Fibroblast of villous mesenchyme (primary cell): ENCODE results near the gene CASP6. TPM values are rescaled to one million over a fixed set of nuclear protein-coding genes. Genes with fewer than 3 reads are reported as not detected.
A peak's percentile ranks its signal among the peaks of the same experiment; 100 is the strongest.

ENCODE experiments used
- DNase-seq: peaks from one replicate; pipeline ENCODE4 v3.0.0-alpha.2; 2010; ENCODE audit warnings: low read depth
- H3K4me3 ChIP-seq: 2 replicates; pipeline ENCODE4 v1.5.1; 2011; ENCODE audit warnings: low read depth, mild to moderate bottlenecking, low read length
- total RNA-seq: library from RNA; depleted of rRNA; stranded (reverse); fragments of >200 nt; gene quantifications from 2 replicates; pipeline ENCODE4 v1.2.3, GENCODE V29; 2012
- TF ChIP-seq, protein P1 (sequence below): IDR thresholded peaks from 2 replicates; pipeline ENCODE4 v1.5.1; 2012; ENCODE audit warnings: low read depth, mild to moderate bottlenecking, low read length; ENCODE audit not compliant: insufficient read depth

Gene CASP6
- total RNA-seq, 1 donor = 26.3 TPM

DNA sequence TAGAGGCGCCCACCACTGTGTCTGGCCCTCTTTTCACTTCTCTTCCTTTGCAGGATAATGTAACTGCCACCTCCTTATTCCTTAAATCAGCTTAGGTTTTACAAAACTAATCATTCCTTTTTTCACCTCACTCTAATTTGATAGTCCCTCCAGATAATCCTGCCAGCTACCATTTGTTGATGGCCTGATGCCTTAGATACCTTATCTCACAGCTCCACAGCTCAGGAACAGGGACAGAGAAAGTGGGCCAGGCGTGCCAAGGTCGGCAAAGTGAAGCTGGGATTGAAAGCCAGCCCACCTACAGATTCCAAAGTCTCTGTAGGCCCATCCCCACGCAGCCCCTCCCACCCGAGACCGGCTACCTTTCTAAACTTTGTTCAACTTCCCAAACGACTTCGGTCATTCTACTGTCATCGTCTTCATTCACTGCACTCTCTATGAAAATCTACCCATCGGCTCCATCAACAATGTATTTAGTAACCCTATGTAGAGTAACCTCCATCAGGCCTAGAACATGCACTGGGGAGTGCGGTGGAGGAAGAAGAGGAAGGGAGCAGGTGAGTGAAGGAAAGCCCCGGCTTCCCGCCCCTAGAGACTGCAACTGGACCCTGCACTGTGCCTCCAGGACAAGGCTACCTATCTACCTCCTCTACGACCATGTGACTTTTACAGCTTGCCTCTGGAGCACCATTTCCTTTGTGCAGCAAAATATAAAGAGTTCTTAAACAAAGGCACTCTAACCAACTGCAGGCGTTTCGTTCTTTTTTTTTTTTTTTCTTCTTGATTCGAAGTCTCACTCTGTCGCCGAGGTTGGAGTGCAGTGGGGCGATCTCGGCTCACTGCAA, 1.5 kb downstream of the CASP6 start:
- peak overlapping the region; percentile 84 for H3K4me3 ChIP-seq
- no peak for DNase-seq
- TF ChIP-seq, protein P1, sequence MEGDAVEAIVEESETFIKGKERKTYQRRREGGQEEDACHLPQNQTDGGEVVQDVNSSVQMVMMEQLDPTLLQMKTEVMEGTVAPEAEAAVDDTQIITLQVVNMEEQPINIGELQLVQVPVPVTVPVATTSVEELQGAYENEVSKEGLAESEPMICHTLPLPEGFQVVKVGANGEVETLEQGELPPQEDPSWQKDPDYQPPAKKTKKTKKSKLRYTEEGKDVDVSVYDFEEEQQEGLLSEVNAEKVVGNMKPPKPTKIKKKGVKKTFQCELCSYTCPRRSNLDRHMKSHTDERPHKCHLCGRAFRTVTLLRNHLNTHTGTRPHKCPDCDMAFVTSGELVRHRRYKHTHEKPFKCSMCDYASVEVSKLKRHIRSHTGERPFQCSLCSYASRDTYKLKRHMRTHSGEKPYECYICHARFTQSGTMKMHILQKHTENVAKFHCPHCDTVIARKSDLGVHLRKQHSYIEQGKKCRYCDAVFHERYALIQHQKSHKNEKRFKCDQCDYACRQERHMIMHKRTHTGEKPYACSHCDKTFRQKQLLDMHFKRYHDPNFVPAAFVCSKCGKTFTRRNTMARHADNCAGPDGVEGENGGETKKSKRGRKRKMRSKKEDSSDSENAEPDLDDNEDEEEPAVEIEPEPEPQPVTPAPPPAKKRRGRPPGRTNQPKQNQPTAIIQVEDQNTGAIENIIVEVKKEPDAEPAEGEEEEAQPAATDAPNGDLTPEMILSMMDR = no peak

DNA sequence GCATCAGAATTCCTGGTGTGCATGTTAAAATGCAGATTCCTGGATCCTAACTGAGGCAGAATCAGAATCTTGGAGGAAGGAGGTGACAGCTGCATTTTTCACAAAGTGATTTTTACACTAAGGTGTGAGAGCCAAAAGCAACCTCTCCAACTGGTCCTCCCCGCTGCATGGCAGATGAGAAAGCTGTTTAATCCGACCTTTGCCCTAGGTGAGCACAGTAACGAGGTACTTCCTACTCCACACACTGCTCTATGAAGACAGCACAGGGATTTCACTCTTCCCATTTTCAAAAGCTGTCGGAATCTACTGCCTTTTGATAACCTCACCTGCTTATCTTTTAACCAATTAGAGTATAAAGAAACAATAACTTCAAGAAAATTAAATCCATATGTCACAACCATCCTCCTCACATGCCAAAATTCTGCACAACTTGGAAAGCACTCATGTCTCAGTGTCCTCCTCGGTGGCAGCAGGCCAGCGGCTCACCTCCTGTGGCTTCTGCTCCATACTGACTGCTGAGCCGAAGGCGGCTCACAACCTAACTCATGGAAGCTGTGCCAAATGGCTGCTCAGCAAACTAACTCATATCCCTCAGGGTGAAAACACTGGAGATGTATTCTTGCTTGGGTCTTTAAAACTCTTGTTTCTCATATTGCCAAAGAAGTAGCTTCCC, 3.6 kb downstream of the CASP6 start:
- no peak overlapping the region for H3K4me3 ChIP-seq
- DNase-seq = no peak
- TF ChIP-seq, protein P1 = no peak

DNA sequence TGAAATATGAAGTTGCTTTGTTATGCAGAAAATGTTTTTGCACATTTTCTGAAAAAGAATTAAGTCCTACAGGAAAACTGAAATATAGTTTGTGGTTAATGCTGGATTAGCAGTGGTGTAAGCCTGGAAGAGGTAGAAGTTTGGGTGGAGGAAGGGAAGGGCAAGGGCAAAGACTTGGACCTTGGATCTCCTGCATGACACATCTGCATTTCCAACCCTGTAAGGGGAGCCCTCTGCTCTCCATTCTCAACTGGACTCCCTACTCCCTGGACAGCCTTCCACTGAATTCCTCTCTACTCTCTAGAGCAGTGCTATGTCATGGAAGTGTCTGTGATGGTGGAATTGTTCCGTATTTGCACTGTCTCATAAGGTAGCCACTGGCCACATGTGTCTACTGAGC, 4.6 kb downstream of the CASP6 start:
- no peak for DNase-seq
- TF ChIP-seq, protein P1 = no peak
- no peak overlapping the region for H3K4me3 ChIP-seq

DNA sequence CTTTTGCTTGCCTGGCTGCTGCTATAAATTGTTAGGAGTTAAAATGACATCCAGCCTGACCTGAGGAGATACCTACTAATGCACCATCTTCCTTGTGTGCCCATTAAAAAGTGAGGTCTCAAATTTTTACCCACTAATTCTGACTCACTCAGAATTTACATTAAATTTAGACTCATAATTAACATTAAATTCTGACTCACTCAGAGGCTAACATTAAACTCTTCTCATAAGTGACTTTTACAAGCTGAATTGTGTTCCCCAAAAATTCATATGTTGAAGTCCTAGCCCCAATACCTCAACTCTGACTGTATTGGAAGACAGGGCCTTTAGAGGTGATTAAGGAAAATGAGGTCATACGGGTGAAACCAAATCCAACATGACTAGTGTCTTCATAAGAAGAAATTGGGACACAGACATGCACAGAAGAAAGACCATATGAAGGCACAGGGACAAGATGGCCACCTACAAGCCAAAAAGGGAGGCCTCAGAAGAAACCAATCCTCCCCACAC, 11.8 kb downstream of the CASP6 start:
- no peak overlapping the region for H3K4me3 ChIP-seq

DNA sequence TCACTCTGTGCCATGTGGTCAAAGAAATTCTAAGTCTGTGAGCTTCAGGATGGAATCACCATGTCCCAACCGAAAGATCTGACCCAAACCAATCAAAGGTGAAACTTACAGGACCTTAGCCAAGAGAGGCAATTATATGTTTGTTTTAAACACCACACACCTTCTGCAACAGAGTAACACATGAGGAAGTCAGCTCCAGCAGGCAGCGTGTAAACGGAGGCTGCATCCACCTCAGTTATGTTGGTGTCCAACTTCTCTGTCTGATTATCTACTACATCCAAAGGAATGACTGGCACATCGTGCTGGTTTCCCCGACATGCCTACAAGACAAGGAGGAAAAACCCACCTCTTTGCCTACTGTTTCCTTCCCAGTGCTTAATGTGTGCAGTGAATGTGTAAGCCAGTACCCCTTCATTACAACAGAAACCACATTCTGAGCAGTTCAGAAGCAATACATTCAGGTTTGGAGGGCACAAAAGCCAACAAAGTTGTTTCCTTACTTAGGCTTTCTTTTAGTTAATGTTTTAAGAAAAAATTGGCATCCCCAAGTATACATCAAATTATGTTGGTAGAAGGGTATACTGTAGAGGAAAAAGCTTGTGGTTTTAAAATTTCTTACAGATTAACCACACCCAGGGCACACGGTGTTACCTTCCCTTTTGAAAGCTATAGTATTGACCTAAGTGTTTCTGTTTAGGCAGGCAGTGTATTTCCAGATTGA, 12.4 kb downstream of the CASP6 start:
- DNase-seq = no peak
- TF ChIP-seq, protein P1 = no peak

More for the DNA sequence above, 11.8 kb downstream of the CASP6 start:
- no peak for DNase-seq
- TF ChIP-seq, protein P1 = no peak

DNA sequence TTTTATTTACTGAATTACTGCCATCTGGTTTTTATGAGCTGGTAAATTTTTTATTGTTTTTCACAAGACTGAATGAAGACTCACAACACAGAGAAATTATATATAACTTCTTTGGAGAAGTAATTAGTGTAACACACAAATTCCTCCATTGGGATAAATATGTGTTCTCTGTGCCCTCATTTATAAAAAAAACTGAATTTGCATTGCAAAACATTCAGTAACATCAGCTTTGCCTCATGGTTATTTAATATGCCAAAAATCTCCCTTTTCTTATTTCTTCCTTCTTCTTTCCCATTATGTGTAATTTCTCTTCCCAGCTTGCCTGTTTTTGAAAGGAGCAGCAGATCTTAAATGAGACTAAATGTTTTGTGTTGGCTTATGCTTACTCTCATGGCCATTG, 18.5 kb downstream of the CASP6 start:
- H3K4me3 ChIP-seq = no peak overlapping the region
- no peak for DNase-seq
- TF ChIP-seq, protein P1 = no peak

More for the DNA sequence above, 12.4 kb downstream of the CASP6 start:
- no peak overlapping the region for H3K4me3 ChIP-seq
